Endothelial cell of umbilical vein (primary cell): Measurements from ENCODE around the gene FAM83C.

ENCODE experiments used
- EZH2 ChIP-seq: IDR thresholded peaks from 2 replicates; pipeline ENCODE4 v1.6.1; 2012; ENCODE audit warnings: borderline replicate concordance, low read depth, mild to moderate bottlenecking, moderate library complexity, low read length, inconsistent platforms; ENCODE audit not compliant: severe bottlenecking
- FOS ChIP-seq: IDR thresholded peaks from 2 replicates; pipeline ENCODE4 v1.6.1; 2011; ENCODE audit warnings: mild to moderate bottlenecking, low read length, moderate library complexity, borderline replicate concordance; ENCODE audit not compliant: insufficient read depth
- GATA2 ChIP-seq: IDR thresholded peaks from 2 replicates; pipeline ENCODE4 v1.7.0; 2011; ENCODE audit warnings: low read depth, mild to moderate bottlenecking, moderate library complexity, mixed read lengths, low read length; ENCODE audit not compliant: insufficient read length, insufficient read depth
- JUN ChIP-seq: IDR thresholded peaks from 2 replicates; pipeline ENCODE4 v1.6.1; 2011; ENCODE audit warnings: borderline replicate concordance, low read depth; ENCODE audit not compliant: insufficient read length, insufficient read depth
- POLR2A ChIP-seq: IDR thresholded peaks from 2 replicates; pipeline ENCODE4 v1.6.1; 2012; ENCODE audit warnings: low read depth, mild to moderate bottlenecking, control low read depth, low read length
- POLR2AphosphoS5 ChIP-seq: IDR thresholded peaks from 2 replicates; pipeline ENCODE4 v1.6.1; 2012; ENCODE audit warnings: low read depth, mild to moderate bottlenecking, control low read depth, low read length, moderate library complexity; ENCODE audit not compliant: insufficient read depth
- TF ChIP-seq, protein P1 (sequence below), 2 donors: IDR thresholded peaks; 1 replicate in 1 of 2; 2 replicates in 1 of 2; pipeline ENCODE4 v1.5.1; 2011; ENCODE audit warnings: low read length in 2 of 2, mild to moderate bottlenecking in 2 of 2, moderate library complexity in 2 of 2, control low read depth in 1 of 2, inconsistent platforms in 1 of 2, low read depth in 1 of 2; ENCODE audit not compliant: insufficient read depth in 1 of 2; ENCODE audit errors: extremely low read depth in 1 of 2

DNA sequence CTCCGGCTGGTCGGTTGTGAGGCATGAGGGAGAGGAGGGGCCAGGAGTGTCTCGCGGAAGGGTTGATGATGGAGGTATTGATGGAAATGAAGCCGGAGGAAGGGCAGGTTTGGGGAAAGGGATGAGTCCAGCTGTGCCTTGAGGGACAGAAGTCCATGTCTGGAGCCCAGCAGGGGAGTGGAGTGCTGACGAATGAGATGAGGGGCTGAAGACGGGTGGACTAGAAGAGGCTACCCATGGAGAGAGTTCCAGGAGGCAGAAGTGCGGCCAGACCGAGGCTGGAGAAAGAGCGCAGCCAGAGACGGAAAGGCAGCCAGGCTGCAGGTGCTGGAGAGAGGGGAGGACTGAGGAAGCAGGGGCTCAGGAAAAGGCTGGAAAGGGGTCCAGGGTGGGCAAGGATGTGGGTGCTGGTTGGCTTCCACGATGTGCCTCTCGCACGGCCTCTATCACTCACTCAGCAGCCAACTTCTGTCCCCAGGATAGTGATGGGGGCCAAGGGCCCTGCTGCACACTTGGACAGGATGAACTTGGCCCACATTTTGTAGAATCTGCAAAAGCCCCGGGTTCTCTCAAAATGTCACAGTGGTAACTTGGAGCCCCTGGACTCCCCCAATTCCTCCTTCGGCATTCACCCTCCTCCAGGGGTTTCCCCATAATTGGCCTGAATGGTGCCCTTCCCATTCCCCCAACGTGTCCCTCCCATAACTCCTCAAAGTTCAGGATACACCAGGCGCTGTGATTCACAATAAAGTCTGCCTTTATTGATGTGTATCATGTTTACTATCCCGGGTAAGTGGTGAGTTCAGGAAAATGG, 7.0 kb downstream of the FAM83C start:
- TF ChIP-seq, protein P1, sequence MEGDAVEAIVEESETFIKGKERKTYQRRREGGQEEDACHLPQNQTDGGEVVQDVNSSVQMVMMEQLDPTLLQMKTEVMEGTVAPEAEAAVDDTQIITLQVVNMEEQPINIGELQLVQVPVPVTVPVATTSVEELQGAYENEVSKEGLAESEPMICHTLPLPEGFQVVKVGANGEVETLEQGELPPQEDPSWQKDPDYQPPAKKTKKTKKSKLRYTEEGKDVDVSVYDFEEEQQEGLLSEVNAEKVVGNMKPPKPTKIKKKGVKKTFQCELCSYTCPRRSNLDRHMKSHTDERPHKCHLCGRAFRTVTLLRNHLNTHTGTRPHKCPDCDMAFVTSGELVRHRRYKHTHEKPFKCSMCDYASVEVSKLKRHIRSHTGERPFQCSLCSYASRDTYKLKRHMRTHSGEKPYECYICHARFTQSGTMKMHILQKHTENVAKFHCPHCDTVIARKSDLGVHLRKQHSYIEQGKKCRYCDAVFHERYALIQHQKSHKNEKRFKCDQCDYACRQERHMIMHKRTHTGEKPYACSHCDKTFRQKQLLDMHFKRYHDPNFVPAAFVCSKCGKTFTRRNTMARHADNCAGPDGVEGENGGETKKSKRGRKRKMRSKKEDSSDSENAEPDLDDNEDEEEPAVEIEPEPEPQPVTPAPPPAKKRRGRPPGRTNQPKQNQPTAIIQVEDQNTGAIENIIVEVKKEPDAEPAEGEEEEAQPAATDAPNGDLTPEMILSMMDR (IDR thresholded peaks at IDR 0.05; ENCODE audit: extremely low read depth in 1 of 2, insufficient read depth in 1 of 2, low read depth in 1 of 2, low read length in 2 of 2): no peak
- no peak for TF ChIP-seq POLR2A
- TF ChIP-seq EZH2: no peak
- no peak for TF ChIP-seq POLR2AphosphoS5
- no peak for TF ChIP-seq JUN
- no peak for TF ChIP-seq GATA2
- TF ChIP-seq FOS: no peak
